AG20443 (cell line): ENCODE data around the gene ZNF134.

ENCODE experiments used
- DNase-seq: peaks from one replicate; pipeline ENCODE4 v3.0.0; 2012; ENCODE audit warnings: low spot score, mixed read lengths

Gene ZNF134

GRCh38 chr19:57613941-57614743 is at the start of gene ZNF134:
TSS of gene ZNF134 (plus strand) at chr19:57614242. CDS start at chr19:57619469, 5,227 bp downstream.
- peak; percentile 98 for DNase-seq

GRCh38 chr19:57566396-57567265 is 47.4 kb upstream of the ZNF134 start:
- no peak for DNase-seq

- DNase-seq = no peak
These were observed 43.3 kb upstream of the ZNF134 start for GRCh38 chr19:57570707-57571106.

- DNase-seq = no peak
These were observed 41.6 kb upstream of the ZNF134 start for GRCh38 chr19:57572415-57572947.

GRCh38 chr19:57576661-57577060 is 37.4 kb upstream of the ZNF134 start:
- no peak for DNase-seq

GRCh38 chr19:57578487-57579205 is 35.4 kb upstream of the ZNF134 start, which contains the start of gene ZNF416:
TSS of gene ZNF416 (minus strand) at chr19:57578911. CDS start at chr19:57578704, 207 bp downstream.
- DNase-seq = peak; percentile 98

GRCh38 chr19:57583104-57583520 is 30.9 kb upstream of the ZNF134 start:
- DNase-seq = no peak

GRCh38 chr19:57583521-57584416 is 30.3 kb upstream of the ZNF134 start, which contains the start of gene ZIK1:
TSS of gene ZIK1 (plus strand) at chr19:57584145. CDS start at chr19:57584357, 212 bp downstream.
- DNase-seq = peak; percentile 96

- peak; percentile 57 for DNase-seq
These were observed 26.5 kb upstream of the ZNF134 start for GRCh38 chr19:57587529-57587928.

GRCh38 chr19:57599377-57599760 is 14.7 kb upstream of the ZNF134 start:
- no peak for DNase-seq

GRCh38 chr19:57599761-57600383 is 14.2 kb upstream of the ZNF134 start, which contains the start of gene ZNF530:
TSS of gene ZNF530 (plus strand) at chr19:57599885. CDS start at chr19:57604346, 4,461 bp downstream.
- DNase-seq = peak; percentile 96

GRCh38 chr19:57606931-57607330 is 7.1 kb upstream of the ZNF134 start:
- no peak for DNase-seq

GRCh38 chr19:57611113-57611512 is 2.9 kb upstream of the ZNF134 start:
- DNase-seq = no peak

- DNase-seq = no peak
These were observed 1.3 kb downstream of the ZNF134 start for GRCh38 chr19:57615346-57615745.

GRCh38 chr19:57620673-57621348 is 6.8 kb downstream of the ZNF134 start:
- DNase-seq = no peak

- no peak for DNase-seq
These were observed 9.0 kb downstream of the ZNF134 start for GRCh38 chr19:57623091-57623490.

- DNase-seq = peak; percentile 99
These were observed 19.2 kb downstream of the ZNF134 start, which contains the start of gene ZNF211 for GRCh38 chr19:57632987-57633831. TSS of gene ZNF211 (plus strand) at chr19:57633168. CDS start at chr19:57633347, 179 bp downstream.

- no peak for DNase-seq
These were observed 19.7 kb downstream of the ZNF134 start for GRCh38 chr19:57633832-57634131.

- DNase-seq = no peak
These were observed 23.3 kb downstream of the ZNF134 start for GRCh38 chr19:57637379-57637778.
